HG03571 (cell line): Measurements from ENCODE around the gene MPP3.
"Not testable (repeated sequence)": the region's sequence is repeated elsewhere in the genome, so short reads cannot be mapped to it uniquely, and the experiment has no call there.

ENCODE experiments used
- ATAC-seq: cut with Tn5 transposase; IDR thresholded peaks from one replicate; pipeline ENCODE4 v1.9.1; 2021; ENCODE audit not compliant: unreplicated experiment

The MPP3 gene

GRCh38 chr17:43860927-43861622, 28.1 kb upstream of the MPP3 start:
- ATAC-seq: no peak

GRCh38 chr17:43860077-43860725, 27.3 kb upstream of the MPP3 start:
- no peak for ATAC-seq

DNA sequence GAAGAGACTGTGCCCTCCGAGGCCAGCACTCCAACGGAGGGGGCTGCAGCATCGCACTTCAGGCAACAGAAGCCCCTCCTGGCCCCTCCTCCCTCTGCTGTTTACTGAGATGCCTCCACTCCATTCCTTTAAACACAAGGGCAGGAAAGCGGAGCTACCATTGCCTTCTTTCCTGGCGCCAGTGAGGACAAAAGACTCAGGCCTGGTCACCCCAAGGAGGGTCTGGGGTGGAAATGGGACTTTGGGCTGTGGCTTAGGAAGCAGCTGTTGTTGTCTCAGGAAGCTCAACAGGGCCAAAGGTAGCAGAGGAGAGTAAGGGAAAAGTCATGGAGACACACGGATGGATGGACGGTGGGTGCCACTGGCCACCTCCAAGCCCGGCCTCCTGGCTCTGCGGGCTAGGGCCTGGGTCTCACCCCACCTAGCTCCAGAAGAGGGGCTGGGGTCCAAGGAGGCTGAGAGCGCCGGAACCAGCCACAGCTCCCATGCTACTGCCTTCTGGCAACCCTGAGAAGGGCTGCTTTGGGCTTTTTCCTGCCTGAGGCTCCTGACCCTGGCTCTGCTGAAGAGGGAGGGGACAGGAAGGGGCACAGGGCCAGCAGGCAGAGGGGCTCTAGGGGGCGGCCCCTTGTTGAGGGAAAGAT, 25.1 kb upstream of the MPP3 start:
- no peak for ATAC-seq

DNA sequence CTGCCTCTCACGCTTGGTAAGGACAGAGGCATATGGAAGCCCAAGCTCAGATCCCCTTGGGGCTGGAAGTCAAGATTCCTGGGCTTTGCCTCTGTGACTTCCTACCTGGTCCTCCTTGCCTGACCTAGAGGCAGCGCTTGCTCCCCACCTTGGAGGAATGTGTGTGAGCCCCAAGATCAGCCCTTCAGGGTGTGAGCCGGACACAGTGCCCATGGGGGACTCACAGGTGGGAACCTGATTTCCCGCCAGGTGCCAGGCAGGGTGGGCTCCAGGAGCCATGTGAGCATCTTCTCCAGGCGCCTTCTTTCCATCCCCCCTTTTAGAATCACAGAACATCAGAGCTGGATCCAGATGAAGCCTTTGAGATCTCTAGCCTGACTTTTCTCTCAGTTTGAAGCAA, 24.2 kb upstream of the MPP3 start:
- ATAC-seq: no peak

- ATAC-seq: no peak
Measured at GRCh38 chr17:43856141-43856540, 23.2 kb upstream of the MPP3 start.

DNA sequence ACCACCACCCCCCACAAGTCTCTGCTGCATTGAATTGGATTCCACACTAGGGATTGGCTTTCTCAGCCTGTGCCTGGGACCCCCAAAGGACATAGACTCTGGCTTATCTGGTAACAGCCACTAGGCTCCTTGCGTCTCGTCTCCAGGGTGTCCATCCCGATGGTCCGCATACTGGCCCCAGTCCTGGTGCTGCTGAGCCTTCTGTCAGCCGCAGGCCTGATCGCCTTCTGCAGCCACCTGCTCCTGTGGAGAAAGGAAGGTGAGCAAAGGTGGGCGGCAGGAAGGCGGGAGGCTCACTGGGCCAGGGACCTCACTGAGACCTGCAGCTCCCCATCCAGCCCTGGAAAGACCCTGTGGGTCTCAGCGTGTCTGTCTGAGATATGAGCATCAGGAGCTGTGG, 22.1 kb upstream of the MPP3 start:
- no peak for ATAC-seq

GRCh38 chr17:43854498-43854897, 21.6 kb upstream of the MPP3 start:
- ATAC-seq: no peak

GRCh38 chr17:43853546-43853945, 20.6 kb upstream of the MPP3 start:
- no peak for ATAC-seq

DNA sequence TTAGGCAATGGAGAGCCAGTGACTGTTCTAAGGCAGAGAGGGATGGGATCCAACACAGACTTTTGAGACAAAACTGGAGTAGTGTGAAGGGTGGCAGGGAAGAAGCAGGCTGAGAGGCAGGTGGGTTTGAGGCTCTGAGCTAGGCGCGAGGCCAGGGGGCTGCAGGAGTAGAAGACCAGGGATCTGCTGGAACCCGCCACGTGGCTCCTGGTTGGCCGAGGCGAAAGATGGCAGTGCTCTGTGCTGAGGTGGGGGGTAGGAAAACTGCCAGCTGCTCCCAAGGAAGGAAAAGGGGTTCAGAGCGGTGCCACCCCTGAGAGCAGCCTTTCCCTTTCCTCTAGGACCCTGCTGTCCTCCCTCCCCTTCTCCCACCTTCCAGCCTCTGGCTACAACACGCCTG, 19.6 kb upstream of the MPP3 start:
- no peak for ATAC-seq

DNA sequence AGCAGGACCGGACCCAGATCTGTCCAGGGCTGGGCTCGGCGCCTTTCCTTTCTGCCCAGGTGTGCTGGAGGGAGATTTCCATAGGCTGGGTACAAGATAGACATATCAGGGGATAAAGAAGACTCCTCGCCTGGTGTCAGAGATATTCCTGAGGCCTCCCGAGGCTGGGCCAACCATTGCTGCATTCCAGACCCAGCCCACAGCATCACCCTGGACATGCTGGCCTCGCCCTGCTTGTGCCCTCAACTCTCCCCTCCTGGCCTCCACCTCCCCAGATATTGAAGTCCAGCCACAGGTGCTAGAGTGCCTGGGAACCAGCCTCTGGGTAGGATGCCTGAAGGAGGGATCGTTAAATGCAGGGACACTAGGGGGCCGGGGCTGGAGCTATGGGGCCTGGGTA, 16.2 kb upstream of the MPP3 start:
- ATAC-seq: no peak

DNA sequence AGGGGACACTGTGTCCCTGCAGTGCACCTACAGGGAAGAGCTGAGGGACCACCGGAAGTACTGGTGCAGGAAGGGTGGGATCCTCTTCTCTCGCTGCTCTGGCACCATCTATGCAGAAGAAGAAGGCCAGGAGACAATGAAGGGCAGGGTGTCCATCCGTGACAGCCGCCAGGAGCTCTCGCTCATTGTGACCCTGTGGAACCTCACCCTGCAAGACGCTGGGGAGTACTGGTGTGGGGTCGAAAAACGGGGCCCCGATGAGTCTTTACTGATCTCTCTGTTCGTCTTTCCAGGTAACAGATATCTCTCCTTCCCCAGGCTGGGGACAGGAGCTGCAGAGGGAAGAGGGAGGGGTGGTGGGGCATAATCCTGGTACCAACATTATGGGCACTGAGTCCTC, 15.7 kb upstream of the MPP3 start:
- ATAC-seq: no peak

- ATAC-seq: no peak
Measured at GRCh38 chr17:43846963-43847371, 14.0 kb upstream of the MPP3 start, which contains the start of gene CD300LG. CD300LG (plus strand) TSS chr17:43847176; CDS start chr17:43847217, 41 bp downstream.

DNA sequence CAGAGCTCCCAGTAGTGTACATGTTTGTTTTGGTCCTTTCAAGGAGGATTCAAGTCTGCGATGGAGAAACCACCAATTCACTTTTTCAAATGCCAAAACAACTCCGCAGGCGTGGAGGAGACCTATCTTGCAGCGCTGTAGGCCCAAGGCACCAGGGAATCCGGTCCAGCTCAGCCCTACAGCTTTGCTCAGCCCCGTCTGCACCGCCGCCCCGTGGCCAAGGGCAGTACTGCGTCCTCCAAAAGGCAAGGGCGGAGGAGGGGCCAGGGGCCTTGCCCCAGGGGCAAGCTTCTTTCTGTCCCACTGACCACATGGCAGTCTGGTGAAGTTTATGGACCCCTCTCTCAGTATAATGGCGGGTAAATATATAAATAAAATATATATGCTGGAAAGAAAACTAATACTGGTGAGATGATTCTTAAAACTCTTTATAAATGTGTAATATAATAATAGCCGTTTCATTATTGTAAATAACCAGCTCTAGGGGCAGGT, 13.3 kb upstream of the MPP3 start:
- ATAC-seq: no peak

DNA sequence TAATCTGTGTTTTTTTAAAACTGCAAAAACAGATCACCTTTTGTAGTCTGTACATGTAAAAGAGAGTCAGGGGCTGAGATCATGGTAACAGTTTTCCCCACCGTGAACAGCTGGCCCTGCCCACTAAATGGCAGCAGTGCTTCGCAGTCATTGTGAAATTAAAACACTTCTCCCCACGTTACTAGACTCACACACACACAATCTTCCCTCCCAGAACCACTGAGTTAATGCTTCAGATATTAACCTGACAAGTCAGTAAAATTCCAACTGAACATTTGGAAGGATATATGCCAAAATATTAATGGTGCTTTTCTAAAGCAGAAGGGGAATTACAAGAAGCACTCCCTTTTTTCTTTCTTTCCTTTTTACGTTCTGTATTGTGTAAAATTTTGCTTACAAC, 12.8 kb upstream of the MPP3 start:
- no peak for ATAC-seq

GRCh38 chr17:43844241-43844640, 11.3 kb upstream of the MPP3 start:
- no peak for ATAC-seq

DNA sequence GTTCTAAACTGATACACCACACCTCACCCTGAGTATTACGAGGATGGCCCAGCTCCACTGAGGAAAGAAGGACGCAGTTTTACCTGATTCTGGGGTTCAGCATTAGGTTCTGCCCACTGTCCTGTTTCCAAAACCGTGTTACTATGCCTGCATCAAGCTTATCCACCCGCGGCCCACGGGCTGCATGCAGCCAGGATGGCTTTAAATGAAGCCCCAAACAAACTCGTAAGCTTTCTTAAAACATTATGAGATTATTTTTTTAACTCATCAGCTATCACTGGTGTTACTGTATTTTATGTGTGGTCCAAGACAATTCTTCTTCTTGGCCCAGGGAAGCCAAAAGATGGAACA, 10.0 kb upstream of the MPP3 start:
- ATAC-seq: no peak

GRCh38 chr17:43842091-43842974, 9.4 kb upstream of the MPP3 start:
- not testable (repeated sequence) for ATAC-seq

- ATAC-seq: no peak
Measured at GRCh38 chr17:43841282-43841681, 8.3 kb upstream of the MPP3 start.

DNA sequence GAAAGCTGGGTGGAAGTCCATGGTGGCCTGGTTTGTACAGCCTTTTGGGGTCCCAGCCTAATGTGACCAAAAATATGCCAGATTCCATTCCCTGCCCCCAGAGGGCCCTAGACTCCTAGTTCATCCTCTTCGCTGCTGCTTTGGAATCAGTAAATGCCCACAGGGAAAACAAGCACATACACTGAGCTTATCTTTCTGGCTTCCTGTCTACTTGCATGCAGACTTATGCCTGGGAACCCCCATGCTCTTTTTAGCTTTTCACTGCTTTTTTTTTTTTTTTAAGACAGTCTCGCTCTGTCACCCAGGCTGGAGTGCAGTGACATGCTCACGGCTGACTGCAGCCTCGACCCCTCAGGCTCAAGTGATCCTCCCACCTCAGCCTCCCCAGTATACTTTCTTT, 7.9 kb upstream of the MPP3 start:
- no peak for ATAC-seq

DNA sequence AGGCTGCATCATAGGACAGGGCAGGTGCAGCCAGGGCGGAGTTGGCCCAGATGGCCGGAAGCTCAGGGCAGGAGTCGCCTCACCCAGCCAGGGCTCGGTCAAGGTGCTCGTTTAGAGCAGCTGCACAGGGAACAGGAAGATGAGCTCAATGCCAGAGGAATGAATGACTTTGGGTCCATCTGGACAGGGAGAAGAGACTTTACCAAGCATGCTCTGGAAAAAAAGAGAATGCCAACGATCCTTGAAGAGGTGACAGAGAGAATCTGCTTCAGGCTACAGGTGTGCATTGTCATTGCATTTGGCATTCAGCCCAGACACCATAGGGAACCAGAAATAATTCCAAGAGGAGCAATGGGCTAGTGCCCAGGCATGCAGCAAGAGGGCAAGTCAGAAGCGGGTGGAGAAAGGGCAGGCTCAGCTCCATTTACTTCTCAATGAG, 6.7 kb upstream of the MPP3 start:
- ATAC-seq: no peak

DNA sequence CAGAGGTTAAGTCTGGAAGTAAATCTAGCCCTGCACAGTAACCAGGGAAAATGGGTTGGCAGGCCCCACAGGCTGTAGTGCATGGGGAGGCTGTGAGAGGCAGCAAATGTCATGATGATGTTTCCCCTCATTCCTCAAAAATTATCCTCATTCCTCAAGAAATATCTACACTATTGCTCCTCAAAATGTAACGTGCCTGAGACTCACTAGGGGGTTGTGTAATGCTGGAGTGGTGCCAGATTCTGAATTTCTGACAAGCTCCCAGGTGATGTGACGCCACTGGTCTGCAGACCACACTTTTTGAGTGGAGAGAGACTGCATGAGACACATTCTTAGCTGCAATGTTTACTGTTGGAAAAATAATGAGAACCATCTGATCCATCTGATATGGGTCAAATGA, 1.2 kb upstream of the MPP3 start:
- ATAC-seq: no peak
